Breast epithelium (tissue), 3 donors: ENCODE results near the gene DHX40.

Experiments
- POLR2A ChIP-seq: fragments of 450-650 bp; IDR thresholded peaks from one replicate; pipeline ENCODE4 v1.6.1; 2016; ENCODE audit warnings: antibody characterized with exemption, mild to moderate bottlenecking, moderate library complexity
- POLR2AphosphoS5 ChIP-seq, 3 donors: sonication (generic); formaldehyde crosslinking; IDR thresholded peaks; one replicate each; pipeline ENCODE4 v1.6.1; 2017; ENCODE audit warnings: antibody characterized with exemption in 3 of 3
- TF ChIP-seq, protein P1 (sequence below), 3 donors: fragments of 450-650 bp; IDR thresholded peaks; one replicate each; pipeline ENCODE4 v1.5.1; 2016 to 2017; ENCODE audit warnings: antibody characterized with exemption in 3 of 3, mild to moderate bottlenecking in 3 of 3, moderate library complexity in 3 of 3

DNA sequence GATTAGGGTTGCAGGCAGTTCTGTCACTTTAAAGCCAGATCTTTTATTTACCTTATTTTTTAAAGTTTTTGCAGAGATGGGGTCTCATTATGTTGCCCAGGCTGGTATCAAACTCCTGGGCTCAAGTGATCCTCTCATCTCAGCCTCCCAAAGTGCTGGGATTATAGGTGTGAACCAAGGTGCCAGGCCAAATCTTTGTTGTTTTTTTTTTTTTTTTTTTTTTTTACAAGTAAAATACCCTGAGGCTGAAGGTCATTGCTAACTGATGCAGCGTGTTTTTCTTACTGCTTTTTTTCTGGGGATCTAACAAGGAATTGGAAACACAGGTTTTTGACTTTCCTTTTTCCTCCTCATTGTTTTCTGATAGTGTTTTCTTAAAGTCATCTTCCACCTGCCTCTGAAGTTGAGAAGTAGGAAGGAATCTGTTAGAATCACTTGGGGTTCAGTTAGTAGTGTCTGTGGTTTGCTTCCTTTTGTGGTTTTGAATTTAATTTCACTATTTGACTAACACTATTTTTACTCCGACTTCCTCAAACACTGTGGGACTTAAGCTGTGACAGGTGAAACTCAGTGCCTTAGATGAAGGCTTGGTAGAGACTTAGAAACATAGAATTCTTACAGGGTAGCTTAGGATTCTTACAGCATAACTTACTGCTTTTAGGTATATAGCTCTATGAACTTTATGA is 76.5 kb downstream of the DHX40 start:
- no peak for TF ChIP-seq POLR2A
- TF ChIP-seq, protein P1, sequence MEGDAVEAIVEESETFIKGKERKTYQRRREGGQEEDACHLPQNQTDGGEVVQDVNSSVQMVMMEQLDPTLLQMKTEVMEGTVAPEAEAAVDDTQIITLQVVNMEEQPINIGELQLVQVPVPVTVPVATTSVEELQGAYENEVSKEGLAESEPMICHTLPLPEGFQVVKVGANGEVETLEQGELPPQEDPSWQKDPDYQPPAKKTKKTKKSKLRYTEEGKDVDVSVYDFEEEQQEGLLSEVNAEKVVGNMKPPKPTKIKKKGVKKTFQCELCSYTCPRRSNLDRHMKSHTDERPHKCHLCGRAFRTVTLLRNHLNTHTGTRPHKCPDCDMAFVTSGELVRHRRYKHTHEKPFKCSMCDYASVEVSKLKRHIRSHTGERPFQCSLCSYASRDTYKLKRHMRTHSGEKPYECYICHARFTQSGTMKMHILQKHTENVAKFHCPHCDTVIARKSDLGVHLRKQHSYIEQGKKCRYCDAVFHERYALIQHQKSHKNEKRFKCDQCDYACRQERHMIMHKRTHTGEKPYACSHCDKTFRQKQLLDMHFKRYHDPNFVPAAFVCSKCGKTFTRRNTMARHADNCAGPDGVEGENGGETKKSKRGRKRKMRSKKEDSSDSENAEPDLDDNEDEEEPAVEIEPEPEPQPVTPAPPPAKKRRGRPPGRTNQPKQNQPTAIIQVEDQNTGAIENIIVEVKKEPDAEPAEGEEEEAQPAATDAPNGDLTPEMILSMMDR (IDR thresholded peaks at IDR 0.05), result no peak
- no peak for TF ChIP-seq POLR2AphosphoS5 (IDR thresholded peaks at IDR 0.05)
